ENCODE data around the gene FXYD7. TPM values are rescaled to one million over a fixed set of nuclear protein-coding genes. Genes with fewer than 3 reads are reported as not detected.

FXYD7 gene
- polyA plus RNA-seq, 1 donor (not counting 4 experiments of a cell fraction or from before 2014, with no cell fraction given): not detected

GRCh38 chr19:35122687-35123551 lies 20.1 kb upstream of the FXYD7 start:
- FAIRE-seq (peak; percentile 93), DNase-seq (ENCODE audit: low read depth, low spot score) (peak; percentile 86)
- H3K79me2 ChIP-seq (ENCODE audit: control insufficient read depth, insufficient read depth, low read length): peaks cover 16% of the 10 kb centered on the region
- H3K36me3 ChIP-seq (ENCODE audit: control insufficient read depth in 2 of 2, extremely low read depth in 1 of 2, insufficient read depth in 2 of 2, low read length in 2 of 2): peaks cover 7 to 19% of the 10 kb centered on the region in 2 experiments
- peak overlapping the region; percentile 42 for H3K9ac ChIP-seq (ENCODE audit: control insufficient read depth, extremely low read depth, insufficient read depth, low read length)
- H3K27me3 ChIP-seq (ENCODE audit: control insufficient read depth, extremely low read depth, insufficient read depth, low read length): no peaks in the 10 kb centered on the region
- TF ChIP-seq EZH2 (IDR thresholded peaks at IDR 0.05; ENCODE audit: low read length) (no peak), CTCF (optimal IDR thresholded peaks at IDR 0.05 in 1 of 3, IDR thresholded peaks at IDR 0.05 in 1 of 3, conservative IDR thresholded peaks at IDR 0.05 in 1 of 3; ENCODE audit: extremely low read depth in 1 of 3, insufficient read depth in 2 of 3, low read length in 3 of 3) (no peak)
- peak overlapping the region in 2 of 3 experiments; percentile 24 to 40 for H3K4me3 ChIP-seq (ENCODE audit: control insufficient read depth in 2 of 3, extremely low read depth in 1 of 3, insufficient read depth in 2 of 3, low read depth in 1 of 3, low read length in 3 of 3)
- H3K27ac ChIP-seq (ENCODE audit: control insufficient read depth, insufficient read depth, low read length): peak overlapping the region; percentile 83
- dilution Hi-C loops (cut with MboI; ENCODE audit: extremely low pct_ligation_motif_present, low sequenced_read_pairs): no loop called here
- no peaks in the 10 kb centered on the region for H4K20me1 ChIP-seq (ENCODE audit: control insufficient read depth, extremely low read depth, insufficient read depth, low read length)
- H3K9me3 ChIP-seq (ENCODE audit: control insufficient read depth, low read depth, low read length): no peaks in the 10 kb centered on the region
- H3K4me2 ChIP-seq (ENCODE audit: control insufficient read depth, extremely low read depth, insufficient read depth, low read depth, low read length): peak overlapping the region; percentile 76
- no peak overlapping the region for H2AFZ ChIP-seq (ENCODE audit: control insufficient read depth, low read length)
- no peaks in the 10 kb centered on the region for H3K9me1 ChIP-seq (ENCODE audit: control insufficient read depth, extremely low read depth, insufficient read depth, low read length)
- H3K4me1 ChIP-seq (ENCODE audit: control insufficient read depth, extremely low read depth, insufficient read depth, low read length): peaks cover 82% of the 10 kb centered on the region

GRCh38 chr19:35123573-35123972 lies 19.5 kb upstream of the FXYD7 start:
- H3K4me2 ChIP-seq (ENCODE audit: control insufficient read depth, extremely low read depth, insufficient read depth, low read depth, low read length): peak overlapping the region; percentile 76
- peak overlapping the region; percentile 69 for H3K9ac ChIP-seq (ENCODE audit: control insufficient read depth, extremely low read depth, insufficient read depth, low read length)
- H2AFZ ChIP-seq (ENCODE audit: control insufficient read depth, low read length): no peak overlapping the region
- H3K36me3 ChIP-seq (ENCODE audit: control insufficient read depth in 2 of 2, extremely low read depth in 1 of 2, insufficient read depth in 2 of 2, low read length in 2 of 2): peaks cover 7 to 19% of the 10 kb centered on the region in 2 experiments
- H3K9me3 ChIP-seq (ENCODE audit: control insufficient read depth, low read depth, low read length): no peaks in the 10 kb centered on the region
- no peaks in the 10 kb centered on the region for H4K20me1 ChIP-seq (ENCODE audit: control insufficient read depth, extremely low read depth, insufficient read depth, low read length)
- peaks cover 12% of the 10 kb centered on the region for H3K79me2 ChIP-seq (ENCODE audit: control insufficient read depth, insufficient read depth, low read length)
- dilution Hi-C loops (cut with MboI; ENCODE audit: extremely low pct_ligation_motif_present, low sequenced_read_pairs): no loop called here
- FAIRE-seq: peak; percentile 87
- TF ChIP-seq CTCF (optimal IDR thresholded peaks at IDR 0.05 in 1 of 3, IDR thresholded peaks at IDR 0.05 in 1 of 3, conservative IDR thresholded peaks at IDR 0.05 in 1 of 3; ENCODE audit: extremely low read depth in 1 of 3, insufficient read depth in 2 of 3, low read length in 3 of 3) (no peak), EZH2 (IDR thresholded peaks at IDR 0.05; ENCODE audit: low read length) (no peak)
- peak overlapping the region; percentile 83 for H3K27ac ChIP-seq (ENCODE audit: control insufficient read depth, insufficient read depth, low read length)
- no peak for DNase-seq (ENCODE audit: low read depth, low spot score)
- no peaks in the 10 kb centered on the region for H3K9me1 ChIP-seq (ENCODE audit: control insufficient read depth, extremely low read depth, insufficient read depth, low read length)
- no peaks in the 10 kb centered on the region for H3K27me3 ChIP-seq (ENCODE audit: control insufficient read depth, extremely low read depth, insufficient read depth, low read length)
- peak overlapping the region in 1 of 3 experiments; percentile 24 for H3K4me3 ChIP-seq (ENCODE audit: control insufficient read depth in 2 of 3, extremely low read depth in 1 of 3, insufficient read depth in 2 of 3, low read depth in 1 of 3, low read length in 3 of 3)
- peaks cover 81% of the 10 kb centered on the region for H3K4me1 ChIP-seq (ENCODE audit: control insufficient read depth, extremely low read depth, insufficient read depth, low read length)
